KMS-11 (cell line): Measurements from ENCODE around the gene RLF.

Experiments
- H2AFZ ChIP-seq: fragments of 200-600 bp; sonication (generic); 2 replicates; pipeline ENCODE4 v1.6.1; 2016; ENCODE audit warnings: antibody characterized with exemption, mixed run types, low read depth
- H3K27ac ChIP-seq: fragments of 200-600 bp; sonication (generic); 2 replicates; pipeline ENCODE4 v1.6.1; 2016; ENCODE audit warnings: mild to moderate bottlenecking, mixed run types
- H3K27me3 ChIP-seq: fragments of 200-600 bp; sonication (generic); 2 replicates; pipeline ENCODE4 v1.6.1; 2017; ENCODE audit warnings: mild to moderate bottlenecking, low read depth, mixed run types, moderate library complexity; ENCODE audit not compliant: insufficient read depth
- H3K36me3 ChIP-seq: fragments of 200-600 bp; sonication (generic); 2 replicates; pipeline ENCODE4 v1.6.1; 2017; ENCODE audit warnings: mild to moderate bottlenecking, mixed run types; ENCODE audit not compliant: insufficient read depth
- H3K4me1 ChIP-seq: fragments of 200-600 bp; sonication (generic); 2 replicates; pipeline ENCODE4 v1.6.1; 2016; ENCODE audit warnings: mild to moderate bottlenecking, low read depth, mixed run types; ENCODE audit not compliant: poor library complexity, severe bottlenecking
- H3K4me2 ChIP-seq: fragments of 200-600 bp; sonication (generic); 2 replicates; pipeline ENCODE4 v1.7.0; 2016; ENCODE audit warnings: mild to moderate bottlenecking, mixed run types
- H3K4me3 ChIP-seq: fragments of 200-600 bp; sonication (generic); IDR thresholded peaks from 2 replicates; pipeline ENCODE4 v1.6.1; 2017; ENCODE audit warnings: low read depth, low read length, mixed read lengths; ENCODE audit not compliant: insufficient read depth
- H3K79me2 ChIP-seq: fragments of 200-600 bp; sonication (generic); 2 replicates; pipeline ENCODE4 v1.6.1; 2016; ENCODE audit warnings: low read depth, mixed run types; ENCODE audit not compliant: insufficient read depth
- H3K9ac ChIP-seq: fragments of 200-600 bp; sonication (generic); 2 replicates; pipeline ENCODE4 v1.6.1; 2016; ENCODE audit warnings: mild to moderate bottlenecking, mixed run types
- H4K20me1 ChIP-seq: fragments of 200-600 bp; sonication (generic); 2 replicates; pipeline ENCODE4 v1.6.1; 2016; ENCODE audit warnings: mild to moderate bottlenecking, mixed run types; ENCODE audit not compliant: insufficient read depth
- TF ChIP-seq, protein P1 (sequence below): fragments of 200-600 bp; sonication (generic); conservative IDR thresholded peaks from 2 replicates; pipeline ENCODE4 v1.6.1; 2017; ENCODE audit warnings: low read depth, mild to moderate bottlenecking, antibody characterized with exemption, low read length, moderate library complexity, mixed read lengths

RLF gene

DNA sequence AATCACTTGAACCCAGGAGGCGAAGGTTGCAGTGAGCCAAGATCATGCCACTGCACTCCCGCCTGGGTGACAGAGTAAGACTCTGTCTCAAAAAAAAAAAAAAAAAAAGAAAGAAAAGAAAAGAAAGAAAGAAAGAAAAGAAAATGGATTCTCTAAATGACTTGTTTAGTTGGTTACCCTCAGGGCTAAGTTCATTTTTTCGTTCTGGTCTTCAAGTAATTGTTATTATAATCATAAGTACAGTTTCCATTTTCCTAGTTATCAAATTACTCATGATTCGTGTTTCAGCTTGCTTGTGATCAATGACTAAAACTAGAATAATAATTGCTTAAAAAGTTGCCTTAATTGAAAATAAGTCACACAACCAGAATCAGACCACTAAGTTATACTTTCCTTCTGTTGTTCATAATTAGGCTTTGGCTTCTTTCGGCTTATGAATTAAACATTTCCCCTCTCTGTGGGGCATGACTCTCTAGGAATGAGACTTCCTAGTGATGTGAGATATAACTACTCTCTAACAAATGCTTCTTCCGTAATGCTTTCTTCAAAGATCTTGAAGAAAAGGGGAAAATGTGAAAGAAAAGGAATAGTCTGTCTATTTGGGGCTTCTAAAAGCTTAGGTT, 9.6 kb upstream of the RLF start:
- Histone ChIP-seq H3K79me2 (no peaks in the 10 kb centered on the region), H3K4me3 (no peak overlapping the region), H3K27me3 (no peaks in the 10 kb centered on the region), H3K27ac (no peak overlapping the region), H4K20me1 (no peaks in the 10 kb centered on the region), H3K4me1 (peaks cover 14% of the 10 kb centered on the region), H3K9ac (no peak overlapping the region), H3K4me2 (no peak overlapping the region), H3K36me3 (no peaks in the 10 kb centered on the region), H2AFZ (no peak overlapping the region)
- TF ChIP-seq, protein P1, sequence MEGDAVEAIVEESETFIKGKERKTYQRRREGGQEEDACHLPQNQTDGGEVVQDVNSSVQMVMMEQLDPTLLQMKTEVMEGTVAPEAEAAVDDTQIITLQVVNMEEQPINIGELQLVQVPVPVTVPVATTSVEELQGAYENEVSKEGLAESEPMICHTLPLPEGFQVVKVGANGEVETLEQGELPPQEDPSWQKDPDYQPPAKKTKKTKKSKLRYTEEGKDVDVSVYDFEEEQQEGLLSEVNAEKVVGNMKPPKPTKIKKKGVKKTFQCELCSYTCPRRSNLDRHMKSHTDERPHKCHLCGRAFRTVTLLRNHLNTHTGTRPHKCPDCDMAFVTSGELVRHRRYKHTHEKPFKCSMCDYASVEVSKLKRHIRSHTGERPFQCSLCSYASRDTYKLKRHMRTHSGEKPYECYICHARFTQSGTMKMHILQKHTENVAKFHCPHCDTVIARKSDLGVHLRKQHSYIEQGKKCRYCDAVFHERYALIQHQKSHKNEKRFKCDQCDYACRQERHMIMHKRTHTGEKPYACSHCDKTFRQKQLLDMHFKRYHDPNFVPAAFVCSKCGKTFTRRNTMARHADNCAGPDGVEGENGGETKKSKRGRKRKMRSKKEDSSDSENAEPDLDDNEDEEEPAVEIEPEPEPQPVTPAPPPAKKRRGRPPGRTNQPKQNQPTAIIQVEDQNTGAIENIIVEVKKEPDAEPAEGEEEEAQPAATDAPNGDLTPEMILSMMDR: no peak

DNA sequence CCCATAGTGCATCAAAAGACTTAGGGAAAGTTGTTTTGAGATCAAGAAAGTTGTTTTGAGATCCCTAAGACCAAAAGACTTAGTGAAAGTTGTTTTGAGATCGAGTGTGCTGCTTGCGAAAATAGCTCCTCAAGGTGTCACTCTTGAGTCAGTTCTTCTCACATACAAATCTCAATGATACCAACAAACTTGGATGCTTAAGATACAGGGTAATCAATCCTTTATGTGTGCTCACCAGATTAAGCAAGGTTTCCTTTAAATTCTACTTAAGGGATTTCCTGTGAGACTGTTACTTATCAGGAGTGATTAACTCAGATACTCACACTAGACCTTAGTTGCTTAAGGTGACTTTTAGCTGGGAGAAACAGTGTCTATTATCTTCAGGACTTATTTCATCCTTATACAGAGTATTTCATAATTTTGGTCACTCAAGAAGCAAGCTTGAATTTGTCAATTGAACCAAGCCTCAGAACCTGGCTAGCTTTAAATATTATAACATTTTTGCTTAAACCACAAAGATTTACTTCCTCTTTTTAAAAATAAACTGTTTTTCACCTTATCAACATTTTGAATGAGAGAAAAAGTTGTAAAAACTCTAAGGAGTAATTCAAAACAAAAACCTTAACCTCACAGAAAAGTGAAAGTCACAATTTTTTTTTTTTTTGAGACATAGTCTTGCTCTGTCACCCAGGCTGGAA, 8.0 kb upstream of the RLF start:
- TF ChIP-seq, protein P1: peak; percentile 69
- Histone ChIP-seq H3K4me3 (no peak overlapping the region), H3K27ac (no peak overlapping the region), H4K20me1 (no peaks in the 10 kb centered on the region), H2AFZ (0 out of 2 replicates have a peak overlapping the region, but pooled peaks have one; percentile 10), H3K4me2 (peak overlapping the region; percentile 18), H3K4me1 (peaks cover 14% of the 10 kb centered on the region), H3K27me3 (no peaks in the 10 kb centered on the region), H3K79me2 (no peaks in the 10 kb centered on the region), H3K36me3 (no peaks in the 10 kb centered on the region), H3K9ac (no peak overlapping the region)

DNA sequence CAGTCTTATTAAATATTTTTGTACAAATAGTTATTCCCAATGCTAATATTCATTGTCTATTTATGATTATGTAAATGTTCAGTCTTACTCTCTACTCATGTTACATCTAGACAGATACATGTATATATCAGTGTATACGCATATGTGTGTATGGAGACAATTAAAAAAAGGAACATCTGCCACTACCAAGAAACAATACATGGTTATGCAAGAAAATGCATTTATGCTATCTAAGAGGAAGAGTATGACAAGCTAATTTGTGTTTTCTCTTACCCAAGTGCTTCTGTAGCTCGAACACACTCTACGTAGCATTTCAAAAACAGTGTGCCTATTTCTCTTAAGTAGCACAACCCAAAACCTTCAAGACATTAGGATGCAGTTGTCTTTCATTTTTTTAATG, 6.1 kb upstream of the RLF start:
- Histone ChIP-seq H3K4me1 (peaks cover 14% of the 10 kb centered on the region), H2AFZ (no peak overlapping the region), H3K27me3 (no peaks in the 10 kb centered on the region), H3K4me2 (no peak overlapping the region), H3K27ac (no peak overlapping the region), H3K4me3 (no peak overlapping the region), H3K79me2 (no peaks in the 10 kb centered on the region), H3K9ac (no peak overlapping the region), H4K20me1 (no peaks in the 10 kb centered on the region), H3K36me3 (no peaks in the 10 kb centered on the region)
- TF ChIP-seq, protein P1: no peak

DNA sequence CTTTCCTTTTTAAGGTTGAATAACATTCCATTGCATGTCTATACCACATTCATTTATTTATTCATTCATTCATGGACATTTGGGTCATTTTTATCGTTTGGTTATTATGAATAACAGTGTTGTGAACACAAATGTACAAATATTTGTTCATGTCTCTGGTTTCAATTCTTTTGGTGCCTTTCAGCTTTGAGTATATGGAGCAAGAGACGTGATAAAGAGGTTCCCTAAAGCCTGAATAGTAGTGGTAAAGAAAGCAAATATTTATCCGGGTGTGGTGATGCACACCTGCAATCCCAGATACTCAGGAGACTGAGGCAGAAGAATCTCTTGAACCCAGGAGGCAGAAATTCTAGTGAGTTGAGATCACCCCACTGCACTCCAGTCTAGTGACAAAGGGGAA, 5.3 kb upstream of the RLF start:
- H3K4me1 ChIP-seq: peaks cover 18% of the 10 kb centered on the region
- H2AFZ ChIP-seq: no peak overlapping the region
- no peaks in the 10 kb centered on the region for H3K36me3 ChIP-seq
- H3K27me3 ChIP-seq: no peaks in the 10 kb centered on the region
- no peak overlapping the region for H3K27ac ChIP-seq
- H3K9ac ChIP-seq: no peak overlapping the region
- H4K20me1 ChIP-seq: no peaks in the 10 kb centered on the region
- no peak overlapping the region for H3K4me2 ChIP-seq
- H3K4me3 ChIP-seq: no peak overlapping the region
- TF ChIP-seq, protein P1: no peak
- no peaks in the 10 kb centered on the region for H3K79me2 ChIP-seq
